Progenitor cell of endocrine pancreas (in vitro differentiated cells): ENCODE results near the gene ARHGAP6. TPM values are rescaled to one million over a fixed set of nuclear protein-coding genes. Genes with fewer than 3 reads are reported as not detected.

Experiments
- DNase-seq: peaks from one replicate; pipeline ENCODE4 v3.0.0; 2021; ENCODE audit warnings: low spot score; ENCODE audit not compliant: unreplicated experiment
- H3K27ac Mint-ChIP-seq: 2 replicates; pipeline ENCODE4 v1.8.0; 2021; ENCODE audit warnings: mild to moderate bottlenecking, moderate library complexity, mixed read lengths
- H3K27me3 Mint-ChIP-seq: 2 replicates; pipeline ENCODE4 v1.8.0; 2021; ENCODE audit warnings: mixed read lengths
- H3K36me3 Mint-ChIP-seq: 2 replicates; pipeline ENCODE4 v1.8.0; 2022; ENCODE audit warnings: mixed read lengths; ENCODE audit not compliant: insufficient read depth
- H3K4me1 Mint-ChIP-seq: 2 replicates; pipeline ENCODE4 v1.8.0; 2021; ENCODE audit warnings: low read depth, mixed read lengths
- H3K4me3 Mint-ChIP-seq: 2 replicates; pipeline ENCODE4 v1.8.0; 2021; ENCODE audit warnings: low read depth, mild to moderate bottlenecking, moderate library complexity, mixed read lengths
- H3K9me3 Mint-ChIP-seq: 2 replicates; pipeline ENCODE4 v1.8.0; 2021; ENCODE audit warnings: low read depth, mixed read lengths
- CTCF ChIP-seq: fragments of 200-600 bp; sonication (generic); IDR thresholded peaks from one replicate; pipeline ENCODE4 v1.5.0; 2021; ENCODE audit warnings: antibody characterized with exemption, mild to moderate bottlenecking; ENCODE audit not compliant: unreplicated experiment
- total RNA-seq: library from RNA; stranded (reverse); gene quantifications from 2 replicates; pipeline ENCODE4 v1.2.1, GENCODE V29; 2021

The ARHGAP6 gene
- total RNA-seq, 1 donor from 2014 or later: 1.9 TPM

- Mint-ChIP-seq H3K4me1 (no peaks in the 10 kb centered on the region), H3K36me3 (no peaks in the 10 kb centered on the region), H3K4me3 (no peak overlapping the region), H3K27ac (no peak overlapping the region), H3K27me3 (no peaks in the 10 kb centered on the region), H3K9me3 (peaks cover 18% of the 10 kb centered on the region)
- DNase-seq: no peak
- no peak for TF ChIP-seq CTCF
Observed at GRCh38 chrX:11640089-11640488, 25.6 kb downstream of the ARHGAP6 start.

DNA sequence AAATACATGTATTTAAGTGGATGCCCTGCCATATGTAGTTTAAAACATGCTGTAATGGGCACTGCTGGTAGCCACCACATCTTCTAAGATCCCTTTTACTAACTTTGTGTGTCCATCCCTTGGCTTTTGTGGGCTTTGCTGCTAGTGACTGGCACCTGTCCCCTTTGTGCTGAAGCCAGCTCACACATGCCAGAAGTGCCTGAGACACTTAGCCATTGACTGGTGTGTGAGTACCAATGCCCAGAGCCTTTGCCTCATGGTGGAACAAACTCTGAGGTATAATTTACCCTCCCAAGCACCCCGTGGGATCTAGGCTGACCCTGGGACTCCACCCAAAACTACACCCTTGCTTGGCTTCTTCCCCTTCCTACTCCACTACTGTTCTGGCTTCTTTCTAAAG, 33.0 kb downstream of the ARHGAP6 start:
- TF ChIP-seq CTCF: no peak
- H3K9me3 Mint-ChIP-seq: peaks cover 9% of the 10 kb centered on the region
- H3K36me3 Mint-ChIP-seq: no peaks in the 10 kb centered on the region
- H3K4me1 Mint-ChIP-seq: peaks cover 4% of the 10 kb centered on the region
- DNase-seq: no peak
- no peak overlapping the region for H3K4me3 Mint-ChIP-seq
- H3K27me3 Mint-ChIP-seq: no peaks in the 10 kb centered on the region
- H3K27ac Mint-ChIP-seq: no peak overlapping the region

- no peaks in the 10 kb centered on the region for H3K27me3 Mint-ChIP-seq
- H3K4me1 Mint-ChIP-seq: peaks cover 4% of the 10 kb centered on the region
- no peak overlapping the region for H3K27ac Mint-ChIP-seq
- DNase-seq: no peak
- H3K36me3 Mint-ChIP-seq: peaks cover 2% of the 10 kb centered on the region
- H3K4me3 Mint-ChIP-seq: no peak overlapping the region
- peaks cover 16% of the 10 kb centered on the region for H3K9me3 Mint-ChIP-seq
- no peak for TF ChIP-seq CTCF
Observed at GRCh38 chrX:11629593-11630211, 36.0 kb downstream of the ARHGAP6 start.

DNA sequence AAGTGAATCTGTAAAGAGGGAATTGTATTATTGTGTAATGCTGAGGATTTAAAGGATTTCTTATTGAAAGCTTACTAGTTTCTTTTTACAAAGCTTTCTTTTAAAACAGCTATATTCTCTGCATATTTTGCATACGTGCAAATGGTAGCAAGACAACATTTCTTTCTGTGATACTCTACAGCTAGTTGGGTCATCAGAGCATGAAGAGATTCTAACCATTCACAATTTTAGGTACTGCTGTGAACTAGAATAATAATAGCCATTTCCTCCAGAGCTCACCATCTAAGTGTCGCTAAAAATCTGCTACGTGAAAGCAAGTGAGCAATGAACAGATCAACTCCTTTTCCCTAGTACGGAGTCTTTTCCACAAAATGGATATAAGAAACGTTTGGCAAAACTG, 37.3 kb downstream of the ARHGAP6 start:
- Mint-ChIP-seq H3K27me3 (no peaks in the 10 kb centered on the region), H3K36me3 (peaks cover 3% of the 10 kb centered on the region), H3K9me3 (peaks cover 23% of the 10 kb centered on the region), H3K27ac (no peak overlapping the region), H3K4me1 (peaks cover 4% of the 10 kb centered on the region), H3K4me3 (no peak overlapping the region)
- DNase-seq: no peak
- TF ChIP-seq CTCF: no peak

GRCh38 chrX:11626351-11626750, 39.4 kb downstream of the ARHGAP6 start:
- no peak for TF ChIP-seq CTCF
- Mint-ChIP-seq H3K4me1 (peaks cover 4% of the 10 kb centered on the region), H3K27ac (no peak overlapping the region)

More at GRCh38 chrX:11626351-11626750, 39.4 kb downstream of the ARHGAP6 start:
- Mint-ChIP-seq H3K27me3 (no peaks in the 10 kb centered on the region), H3K36me3 (peaks cover 3% of the 10 kb centered on the region), H3K4me3 (no peak overlapping the region), H3K9me3 (peaks cover 23% of the 10 kb centered on the region)
- DNase-seq: no peak
